ENCODE results near the gene ZCCHC9.
"Not testable (repeated sequence)": the region's sequence is repeated elsewhere in the genome, so short reads cannot be mapped to it uniquely, and the experiment has no call there.

The ZCCHC9 gene

GRCh38 chr5:81308836-81309235, 7.4 kb downstream of the ZCCHC9 start:
- no peak for DNase-seq

GRCh38 chr5:81310402-81311063, 9.1 kb downstream of the ZCCHC9 start:
- no peak for DNase-seq

GRCh38 chr5:81313278-81313677, 11.9 kb downstream of the ZCCHC9 start:
- DNase-seq: no peak

GRCh38 chr5:81313686-81314085, 12.3 kb downstream of the ZCCHC9 start:
- DNase-seq: no peak

- DNase-seq: no peak
Measured at GRCh38 chr5:81314581-81314980, 13.2 kb downstream of the ZCCHC9 start.

GRCh38 chr5:81315336-81315735, 13.9 kb downstream of the ZCCHC9 start:
- DNase-seq: peak; percentile 46

- DNase-seq: no peak
Measured at GRCh38 chr5:81315830-81316229, 14.4 kb downstream of the ZCCHC9 start.

GRCh38 chr5:81316571-81316970, 15.2 kb downstream of the ZCCHC9 start:
- no peak for DNase-seq

- no peak for DNase-seq
Measured at GRCh38 chr5:81317536-81317935, 16.1 kb downstream of the ZCCHC9 start.

- no peak for DNase-seq
Measured at GRCh38 chr5:81326554-81326953, 25.2 kb downstream of the ZCCHC9 start.

GRCh38 chr5:81334304-81335061, 33.1 kb downstream of the ZCCHC9 start:
- no peak for DNase-seq

GRCh38 chr5:81335946-81336345, 34.6 kb downstream of the ZCCHC9 start:
- no peak for DNase-seq

- no peak for DNase-seq
Measured at GRCh38 chr5:81336556-81336955, 35.2 kb downstream of the ZCCHC9 start.

- DNase-seq: no peak
Measured at GRCh38 chr5:81337803-81338202, 36.4 kb downstream of the ZCCHC9 start.

- DNase-seq: not testable (repeated sequence)
Measured at GRCh38 chr5:81338213-81338612, 36.8 kb downstream of the ZCCHC9 start.

GRCh38 chr5:81344736-81345135, 43.3 kb downstream of the ZCCHC9 start:
- no peak for DNase-seq

- no peak for DNase-seq
Measured at GRCh38 chr5:81345411-81346003, 44.1 kb downstream of the ZCCHC9 start.

- no peak for DNase-seq
Measured at GRCh38 chr5:81349161-81349560, 47.8 kb downstream of the ZCCHC9 start.

GRCh38 chr5:81350507-81350906, 49.1 kb downstream of the ZCCHC9 start:
- no peak for DNase-seq

- DNase-seq: no peak
Measured at GRCh38 chr5:81353189-81353588, 51.8 kb downstream of the ZCCHC9 start.

GRCh38 chr5:81354093-81354492, 52.7 kb downstream of the ZCCHC9 start:
- DNase-seq: no peak

- no peak for DNase-seq
Measured at GRCh38 chr5:81355291-81356251, 54.2 kb downstream of the ZCCHC9 start.

- no peak for DNase-seq
Measured at GRCh38 chr5:81359108-81359507, 57.7 kb downstream of the ZCCHC9 start.

Measured in NCI-H226 (cell line).